Measurements from ENCODE around the gene PLEKHG2. TPM values are rescaled to one million over a fixed set of nuclear protein-coding genes. Genes with fewer than 3 reads are reported as not detected.

Gene PLEKHG2
- total and polyA plus RNA-seq, 9 of the 15 experiments (the other 6 are each of a cell fraction or from before 2014, with no cell fraction given) = 0.98 to 45.7 (median 9.8) TPM

DNA sequence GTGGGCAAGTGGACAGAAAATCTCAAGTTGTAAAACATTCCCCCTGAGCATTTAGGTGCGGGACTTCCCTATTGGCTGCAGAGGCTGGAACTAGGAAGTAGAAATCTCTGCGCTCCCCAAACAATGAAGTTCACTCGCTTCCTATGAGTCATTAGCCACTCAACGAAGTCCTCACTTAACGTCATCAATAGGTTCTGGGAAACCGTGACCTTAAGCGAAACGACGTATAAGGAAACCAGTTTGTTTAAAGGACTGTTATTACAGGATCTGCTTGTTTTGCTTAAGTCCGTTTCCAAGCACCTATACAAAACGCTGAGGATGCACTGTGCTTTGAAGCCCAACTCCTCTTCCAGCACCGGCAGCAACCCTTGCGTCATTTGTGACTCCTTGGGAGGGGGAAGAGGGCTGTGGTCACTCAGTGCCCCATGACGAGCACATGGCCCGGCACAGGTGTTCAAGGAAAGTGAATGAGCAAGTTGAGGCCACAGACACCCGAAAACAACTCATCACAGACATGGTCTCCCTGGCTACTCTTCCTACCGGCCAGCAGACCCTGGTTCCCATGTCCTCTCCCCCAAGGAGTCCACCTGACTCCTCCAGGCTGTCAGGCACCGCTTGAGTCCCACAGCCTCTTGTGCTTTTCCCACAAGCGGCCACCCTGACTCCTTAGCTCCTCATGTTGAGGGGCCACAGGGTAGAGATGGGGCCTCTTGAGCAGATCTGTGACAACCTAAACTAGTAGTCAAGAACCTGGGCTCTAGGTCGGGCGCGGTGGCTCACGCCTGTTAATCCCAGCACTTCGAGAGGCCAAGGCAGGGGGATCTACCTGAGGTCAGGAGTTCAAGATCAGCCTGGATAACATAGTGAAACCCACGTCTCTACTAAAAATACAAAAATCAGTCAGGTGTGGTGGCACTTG is 18.5 kb downstream of the PLEKHG2 start (continued):
- TF ChIP-seq ZNF655 (CRISPR knock-in tag; IDR thresholded peaks at IDR 0.05) (no peak), TARDBP (IDR thresholded peaks at IDR 0.05) (peak; percentile 69), ZNF12 (CRISPR knock-in tag; IDR thresholded peaks at IDR 0.05) (0 out of 2 replicates have a peak, but pooled peaks have one; percentile 37), ZFP30 (CRISPR knock-in tag; IDR thresholded peaks at IDR 0.05; ENCODE audit: borderline replicate concordance) (no peak), ZNF785 (CRISPR knock-in tag; IDR thresholded peaks at IDR 0.05) (no peak), DDX20 (tag; IDR thresholded peaks at IDR 0.05; ENCODE audit: low read depth) (no peak), CAMTA2 (CRISPR knock-in tag; conservative IDR thresholded peaks at IDR 0.05) (no peak), NCOA2 (IDR thresholded peaks at IDR 0.05; ENCODE audit: partially characterized antibody in 2 of 2) (no peak), ARID1B (IDR thresholded peaks at IDR 0.05) (peak; percentile 59), RBM34 (IDR thresholded peaks at IDR 0.05; ENCODE audit: borderline replicate concordance, insufficient read depth, low read length) (no peak), ZBTB1 (CRISPR knock-in tag; IDR thresholded peaks at IDR 0.05; ENCODE audit: borderline replicate concordance, low read depth) (peak; percentile 56; the same call in 1 of the 2 replicates), ZNF212 (CRISPR knock-in tag; IDR thresholded peaks at IDR 0.05) (no peak), TAF1 (IDR thresholded peaks at IDR 0.05; ENCODE audit: control insufficient read depth, extremely low read depth, insufficient read depth, low read length, severe bottlenecking) (no peak), SMARCA4 (IDR thresholded peaks at IDR 0.05) (peak; percentile 52), ETS2 (tag; IDR thresholded peaks at IDR 0.05; ENCODE audit: borderline replicate concordance, poor library complexity, severe bottlenecking) (no peak), ASH1L (IDR thresholded peaks at IDR 0.05; ENCODE audit: borderline replicate concordance, low read depth, partially characterized antibody) (no peak), ZFP36 (IDR thresholded peaks at IDR 0.05; ENCODE audit: low read depth, low read length, partially characterized antibody) (no peak), NFATC3 (IDR thresholded peaks at IDR 0.05) (no peak), U2AF1 (optimal IDR thresholded peaks at IDR 0.05; ENCODE audit: low read depth, low read length) (no peak), FOXJ3 (CRISPR knock-in tag; IDR thresholded peaks at IDR 0.05) (no peak)
- TF ChIP-seq, protein P1, sequence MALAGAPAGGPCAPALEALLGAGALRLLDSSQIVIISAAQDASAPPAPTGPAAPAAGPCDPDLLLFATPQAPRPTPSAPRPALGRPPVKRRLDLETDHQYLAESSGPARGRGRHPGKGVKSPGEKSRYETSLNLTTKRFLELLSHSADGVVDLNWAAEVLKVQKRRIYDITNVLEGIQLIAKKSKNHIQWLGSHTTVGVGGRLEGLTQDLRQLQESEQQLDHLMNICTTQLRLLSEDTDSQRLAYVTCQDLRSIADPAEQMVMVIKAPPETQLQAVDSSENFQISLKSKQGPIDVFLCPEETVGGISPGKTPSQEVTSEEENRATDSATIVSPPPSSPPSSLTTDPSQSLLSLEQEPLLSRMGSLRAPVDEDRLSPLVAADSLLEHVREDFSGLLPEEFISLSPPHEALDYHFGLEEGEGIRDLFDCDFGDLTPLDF (CRISPR knock-in tag; IDR thresholded peaks at IDR 0.05) = no peak
- TF ChIP-seq, protein P2, sequence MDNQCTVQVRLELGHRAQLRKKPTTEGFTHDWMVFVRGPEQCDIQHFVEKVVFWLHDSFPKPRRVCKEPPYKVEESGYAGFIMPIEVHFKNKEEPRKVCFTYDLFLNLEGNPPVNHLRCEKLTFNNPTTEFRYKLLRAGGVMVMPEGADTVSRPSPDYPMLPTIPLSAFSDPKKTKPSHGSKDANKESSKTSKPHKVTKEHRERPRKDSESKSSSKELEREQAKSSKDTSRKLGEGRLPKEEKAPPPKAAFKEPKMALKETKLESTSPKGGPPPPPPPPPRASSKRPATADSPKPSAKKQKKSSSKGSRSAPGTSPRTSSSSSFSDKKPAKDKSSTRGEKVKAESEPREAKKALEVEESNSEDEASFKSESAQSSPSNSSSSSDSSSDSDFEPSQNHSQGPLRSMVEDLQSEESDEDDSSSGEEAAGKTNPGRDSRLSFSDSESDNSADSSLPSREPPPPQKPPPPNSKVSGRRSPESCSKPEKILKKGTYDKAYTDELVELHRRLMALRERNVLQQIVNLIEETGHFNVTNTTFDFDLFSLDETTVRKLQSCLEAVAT (IDR thresholded peaks at IDR 0.05) = peak in 1 of 2 experiments; percentile 54; a peak in 2 of 4 replicates
